ENCODE data around the gene ERGIC1.

The ERGIC1 gene

DNA sequence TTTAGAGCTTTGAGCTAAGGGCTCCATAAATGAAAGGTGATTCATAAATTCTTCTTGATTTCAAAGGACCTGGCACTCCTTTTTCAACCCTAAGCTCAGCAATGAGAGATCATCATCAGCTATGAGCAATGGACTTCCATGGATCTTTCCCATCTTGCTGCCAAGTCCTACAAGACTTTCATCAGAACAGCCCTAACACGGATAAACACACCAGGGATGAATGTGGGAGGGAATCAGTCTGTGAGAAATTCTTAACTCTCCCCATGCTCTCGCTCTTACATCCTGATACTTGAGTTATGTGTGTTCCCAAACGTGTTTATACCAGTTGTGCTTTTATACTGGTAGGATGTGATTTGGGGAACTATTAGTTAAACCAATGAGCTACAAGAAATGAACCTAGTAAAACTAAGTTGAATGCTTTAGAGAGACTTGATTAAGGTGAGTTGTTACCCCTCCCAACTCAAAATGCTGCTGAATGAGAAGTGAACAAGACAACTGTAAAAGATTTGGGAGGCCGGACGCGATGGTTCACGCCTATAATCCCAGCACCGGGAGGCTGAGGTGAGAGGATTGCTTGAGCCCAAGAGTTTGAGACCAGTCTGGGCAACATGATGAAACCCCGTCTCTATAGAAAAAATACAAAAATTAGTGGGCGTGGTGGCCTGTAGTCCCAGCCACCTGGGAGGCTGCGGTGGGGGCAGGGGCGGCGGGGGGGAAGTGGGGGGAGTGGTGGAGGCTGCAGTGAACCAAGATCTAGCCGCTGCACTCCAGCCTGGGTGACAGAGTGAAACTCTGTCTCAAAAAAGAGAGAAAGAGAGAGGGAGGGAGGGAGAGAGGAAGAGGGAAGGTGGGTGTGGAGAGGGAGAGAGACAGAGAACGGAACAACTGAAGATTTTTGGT, 120.0 kb downstream of the ERGIC1 start:
- DNase-seq (no peak), ATAC-seq (replicated peaks) (no peak)
- Mint-ChIP-seq H3K4me1 (ENCODE audit: low read depth in 2 of 2) (peaks cover 8 to 9% of the 10 kb centered on the region in 2 donors), H3K27me3 (no peaks in the 10 kb centered on the region), H3K36me3 (ENCODE audit: insufficient read depth) (peaks cover 21% of the 10 kb centered on the region), H3K4me3 (no peak overlapping the region), H3K9me3 (no peaks in the 10 kb centered on the region), H3K27ac (peak overlapping the region in 1 of 2 donors; percentile 76)

DNA sequence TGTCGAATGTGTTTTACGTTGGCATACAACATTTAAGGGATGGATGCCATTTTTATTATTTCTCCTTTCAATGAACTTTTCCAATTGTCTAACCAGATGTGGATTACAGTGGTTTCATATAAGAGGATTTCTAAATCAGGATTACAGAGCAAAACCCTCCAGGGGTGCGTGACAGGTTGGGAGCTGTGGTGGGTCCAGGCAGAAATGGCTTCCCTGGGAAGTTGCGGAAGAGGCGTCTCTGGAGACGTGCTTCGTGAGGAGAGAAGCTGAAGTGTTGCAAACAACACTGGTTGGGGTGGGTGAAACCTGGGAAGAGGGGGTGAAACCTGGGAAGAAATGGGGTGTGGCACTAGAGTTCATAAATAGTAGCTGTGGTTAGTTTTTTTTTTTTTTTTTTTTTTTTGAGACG, 120.7 kb downstream of the ERGIC1 start:
- Mint-ChIP-seq H3K4me1 (ENCODE audit: low read depth in 2 of 2) (peaks cover 13 to 15% of the 10 kb centered on the region in 2 donors), H3K4me3 (no peak overlapping the region), H3K9me3 (no peaks in the 10 kb centered on the region), H3K36me3 (ENCODE audit: insufficient read depth) (peaks cover 28% of the 10 kb centered on the region), H3K27ac (peak overlapping the region in 1 of 2 donors; percentile 76), H3K27me3 (no peaks in the 10 kb centered on the region)
- DNase-seq, result no peak
- no peak for ATAC-seq (replicated peaks)

DNA sequence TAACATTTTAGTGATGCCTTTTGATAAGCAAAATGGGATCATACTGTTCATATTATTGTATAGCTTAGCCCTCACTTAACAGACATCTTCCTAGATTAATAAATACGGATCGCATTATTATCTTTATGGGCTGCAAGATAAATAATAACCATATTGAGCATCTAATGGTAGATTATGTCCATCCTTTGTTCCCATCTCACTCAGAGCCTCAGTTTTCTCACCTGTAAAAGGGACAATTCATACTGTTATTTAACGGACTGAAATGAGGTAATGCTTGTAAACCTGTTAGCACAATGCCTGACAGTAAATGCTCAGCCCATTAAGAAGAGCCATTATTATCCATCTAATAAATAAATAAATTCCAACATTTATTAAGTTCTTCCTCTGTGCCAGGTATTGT, 122.2 kb downstream of the ERGIC1 start:
- DNase-seq (no peak), ATAC-seq (replicated peaks) (no peak)
- H3K4me1 Mint-ChIP-seq (ENCODE audit: low read depth in 2 of 2), result peaks cover 20 to 21% of the 10 kb centered on the region in 2 donors
- peaks cover 27% of the 10 kb centered on the region for H3K36me3 Mint-ChIP-seq (ENCODE audit: insufficient read depth)
- H3K4me3 Mint-ChIP-seq, result no peak overlapping the region
- no peaks in the 10 kb centered on the region for H3K9me3 Mint-ChIP-seq
- H3K27me3 Mint-ChIP-seq, result no peaks in the 10 kb centered on the region
- H3K27ac Mint-ChIP-seq, result no peak overlapping the region

DNA sequence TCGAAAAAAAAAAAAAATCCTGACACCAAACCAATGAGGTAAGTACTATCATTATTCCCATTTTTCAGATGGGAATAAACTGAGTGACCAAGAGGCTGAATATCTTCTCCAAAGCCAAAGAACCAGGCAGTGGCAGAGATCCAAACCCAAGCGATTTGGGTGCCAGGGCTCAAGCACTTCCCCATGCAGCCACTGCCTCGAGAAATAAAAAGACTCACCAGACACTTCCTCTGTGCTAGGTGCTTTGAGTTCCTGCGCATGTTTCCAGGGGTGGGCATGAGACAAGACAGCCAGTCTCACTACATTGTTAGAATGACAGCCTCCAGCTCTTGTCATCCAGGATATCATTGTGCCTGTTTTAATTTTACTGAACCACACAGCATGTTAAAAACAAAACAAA, 122.9 kb downstream of the ERGIC1 start:
- Mint-ChIP-seq H3K4me3 (peak overlapping the region in 1 of 2 donors; percentile 40), H3K4me1 (ENCODE audit: low read depth in 2 of 2) (peaks cover 21 to 24% of the 10 kb centered on the region in 2 donors), H3K27me3 (no peaks in the 10 kb centered on the region), H3K27ac (no peak overlapping the region), H3K9me3 (no peaks in the 10 kb centered on the region), H3K36me3 (ENCODE audit: insufficient read depth) (peaks cover 22% of the 10 kb centered on the region)
- DNase-seq (no peak), ATAC-seq (replicated peaks) (no peak)

DNA sequence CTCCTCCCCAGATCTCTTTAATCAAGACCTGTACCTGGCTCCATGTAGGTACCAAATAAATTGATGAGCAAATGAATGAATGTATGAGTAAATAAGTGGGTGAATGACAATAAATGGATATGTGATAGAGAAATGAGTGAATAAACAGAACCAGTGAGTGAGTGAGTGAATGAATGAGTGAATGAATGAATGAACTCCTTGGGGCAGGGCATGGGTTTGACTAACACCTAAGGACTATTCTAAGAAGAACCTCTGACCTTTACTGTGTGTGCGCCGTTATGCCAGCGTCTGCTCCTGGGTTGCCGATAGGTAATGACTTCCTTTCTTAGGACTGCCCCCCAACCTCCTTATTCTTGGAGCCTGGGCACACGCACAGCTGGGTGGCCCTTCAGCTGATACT, 123.4 kb downstream of the ERGIC1 start:
- H3K9me3 Mint-ChIP-seq, result no peaks in the 10 kb centered on the region
- DNase-seq, result no peak
- H3K4me3 Mint-ChIP-seq, result peak overlapping the region; percentile 40 to 92
- H3K4me1 Mint-ChIP-seq (ENCODE audit: low read depth in 2 of 2), result peaks cover 21 to 24% of the 10 kb centered on the region in 2 donors
- H3K36me3 Mint-ChIP-seq (ENCODE audit: insufficient read depth), result peaks cover 27% of the 10 kb centered on the region
- no peaks in the 10 kb centered on the region for H3K27me3 Mint-ChIP-seq
- no peak overlapping the region for H3K27ac Mint-ChIP-seq
- ATAC-seq (replicated peaks), result no peak

DNA sequence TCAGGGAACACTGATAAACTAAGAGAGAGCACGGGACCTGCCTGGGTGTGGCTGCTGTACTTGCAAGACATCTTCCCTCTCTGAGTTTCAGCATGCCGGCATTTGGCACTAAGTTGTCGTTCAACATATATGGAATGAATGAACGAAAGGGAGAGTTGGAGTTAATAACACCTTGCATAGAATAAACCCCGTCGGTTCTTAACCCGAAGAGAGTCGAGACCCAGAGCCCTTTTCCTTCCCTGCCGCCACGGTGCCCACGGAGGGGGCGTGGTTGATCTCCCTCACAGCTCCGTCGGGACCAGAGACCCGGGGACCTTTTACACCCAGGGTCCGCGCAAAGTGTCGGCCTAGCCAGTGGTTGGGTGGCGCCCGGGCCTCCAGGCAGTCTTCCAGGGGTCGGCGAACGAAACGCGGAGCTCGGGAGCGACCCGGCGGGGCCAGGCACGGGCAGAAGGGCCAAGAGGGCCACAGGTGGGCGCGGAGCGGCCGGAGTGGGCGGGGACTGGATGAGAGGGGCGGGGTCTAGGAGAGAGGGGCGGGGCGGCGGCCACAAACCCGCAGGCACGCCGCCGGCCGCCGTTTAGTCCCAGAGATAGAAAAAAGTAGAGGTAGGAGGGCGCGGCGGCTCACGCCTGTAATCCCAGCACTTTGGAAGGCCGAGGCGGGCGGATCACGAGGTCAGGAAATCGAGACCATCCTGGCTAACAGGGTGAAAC, 124.4 kb downstream of the ERGIC1 start:
- peaks cover 27% of the 10 kb centered on the region for H3K36me3 Mint-ChIP-seq (ENCODE audit: insufficient read depth)
- peak overlapping the region; percentile 97 for H3K27ac Mint-ChIP-seq
- ATAC-seq (replicated peaks) (peak; percentile 67), DNase-seq (peak; percentile 41 to 48 (median 42))
- H3K27me3 Mint-ChIP-seq, result no peaks in the 10 kb centered on the region
- peak overlapping the region; percentile 92 to 95 for H3K4me3 Mint-ChIP-seq
- peaks cover 21 to 24% of the 10 kb centered on the region in 2 donors for H3K4me1 Mint-ChIP-seq (ENCODE audit: low read depth in 2 of 2)
- H3K9me3 Mint-ChIP-seq, result no peaks in the 10 kb centered on the region

DNA sequence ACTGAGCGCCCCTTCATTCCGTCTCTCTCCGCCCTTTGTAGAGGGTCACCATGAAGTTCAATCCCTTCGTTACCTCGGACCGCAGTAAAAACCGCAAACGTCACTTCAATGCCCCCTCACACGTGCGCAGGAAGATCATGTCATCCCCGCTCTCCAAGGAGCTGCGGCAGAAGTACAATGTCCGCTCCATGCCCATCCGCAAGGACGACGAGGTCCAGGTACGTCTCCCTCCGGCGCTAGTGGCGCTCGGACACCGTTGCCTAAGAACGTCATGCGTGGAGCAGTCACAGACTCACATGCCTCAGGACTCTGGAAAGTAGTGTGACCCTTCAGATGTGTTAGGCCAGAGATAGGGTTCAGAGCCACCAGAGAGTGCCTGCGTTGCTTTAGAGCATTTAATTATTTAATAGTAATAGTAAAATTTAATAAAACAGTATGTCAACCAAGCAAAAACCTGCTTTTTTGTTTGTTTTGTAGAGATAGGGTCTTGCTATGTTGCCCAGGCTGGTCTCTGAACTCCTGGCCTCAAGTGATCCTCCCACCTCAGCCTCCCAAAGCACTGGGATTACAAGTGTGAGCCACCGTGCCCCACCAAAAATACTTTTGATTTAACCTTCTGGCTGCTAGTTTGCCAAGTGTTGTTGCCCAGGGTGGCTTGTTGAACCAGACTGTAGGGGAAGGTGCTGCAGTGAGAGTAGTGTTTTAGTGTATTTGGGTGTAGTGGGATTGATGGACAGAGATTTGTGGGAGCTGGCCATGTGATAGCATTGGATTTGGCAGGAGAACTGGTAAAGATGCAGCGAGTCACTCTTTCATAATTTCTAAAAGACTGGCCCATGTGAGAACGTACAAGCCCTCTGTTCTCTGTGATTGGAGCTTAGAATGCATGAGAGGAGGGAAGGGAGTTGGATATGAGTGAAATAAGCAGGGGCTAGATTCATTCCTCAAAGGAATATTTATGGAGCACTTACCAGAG, 126.1 kb downstream of the ERGIC1 start:
- no peaks in the 10 kb centered on the region for H3K9me3 Mint-ChIP-seq
- ATAC-seq (replicated peaks), result no peak
- H3K4me3 Mint-ChIP-seq, result peak overlapping the region; percentile 92 to 95
- peaks cover 19 to 24% of the 10 kb centered on the region in 2 donors for H3K4me1 Mint-ChIP-seq (ENCODE audit: low read depth in 2 of 2)
- H3K27me3 Mint-ChIP-seq, result no peaks in the 10 kb centered on the region
- H3K36me3 Mint-ChIP-seq (ENCODE audit: insufficient read depth), result peaks cover 29% of the 10 kb centered on the region
- H3K27ac Mint-ChIP-seq, result peak overlapping the region; percentile 97
- DNase-seq, result peak in 1 of 3 experiments; percentile 7

DNA sequence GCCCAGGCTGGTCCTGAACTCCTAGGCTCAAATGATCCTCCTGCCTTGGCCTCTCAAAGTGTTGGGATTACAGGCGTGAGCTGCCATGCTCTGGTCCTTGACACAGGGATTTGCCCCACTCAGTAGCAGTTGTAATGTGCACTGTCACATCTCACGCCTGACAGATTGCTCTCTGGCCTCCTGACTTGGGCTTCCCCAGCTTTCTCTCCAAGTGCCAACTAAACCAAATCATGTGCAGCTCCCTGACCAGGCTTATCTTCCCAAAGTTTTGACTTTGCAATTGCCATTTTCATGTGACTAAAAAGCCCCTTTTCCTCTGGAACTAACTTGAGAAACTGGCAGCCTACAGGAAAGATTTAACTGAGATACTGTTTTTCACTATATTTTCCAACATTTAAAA, 135.9 kb downstream of the ERGIC1 start:
- Mint-ChIP-seq H3K27me3 (no peaks in the 10 kb centered on the region), H3K27ac (no peak overlapping the region), H3K36me3 (ENCODE audit: insufficient read depth) (peaks cover 15% of the 10 kb centered on the region)

DNA sequence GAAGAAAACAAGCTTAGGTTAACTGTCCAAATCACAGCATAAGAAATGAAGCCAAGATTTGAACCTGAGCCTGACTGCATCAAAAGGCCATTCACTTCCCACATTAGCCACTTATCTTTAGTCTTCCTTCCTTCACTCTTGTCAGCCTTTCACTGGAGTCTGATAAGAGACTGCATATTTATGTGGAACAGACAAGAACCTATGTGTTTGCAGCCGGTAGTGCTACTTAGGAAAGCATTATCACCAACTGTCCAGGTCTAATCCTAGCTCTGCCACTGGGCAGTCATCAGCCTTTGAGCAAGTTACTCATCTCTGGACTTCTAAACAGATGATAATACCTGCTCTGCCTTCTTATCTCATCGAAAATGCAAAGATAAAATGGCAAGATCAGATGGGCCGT, 137.4 kb downstream of the ERGIC1 start:
- Mint-ChIP-seq H3K9me3 (no peaks in the 10 kb centered on the region), H3K27ac (no peak overlapping the region), H3K4me1 (ENCODE audit: low read depth in 2 of 2) (no peaks in the 10 kb centered on the region), H3K36me3 (ENCODE audit: insufficient read depth) (peaks cover 15% of the 10 kb centered on the region), H3K27me3 (no peaks in the 10 kb centered on the region), H3K4me3 (no peak overlapping the region)
- ATAC-seq (replicated peaks) (no peak), DNase-seq (no peak)

More for the DNA sequence above, 135.9 kb downstream of the ERGIC1 start:
- Mint-ChIP-seq H3K9me3 (no peaks in the 10 kb centered on the region), H3K4me3 (no peak overlapping the region), H3K4me1 (ENCODE audit: low read depth in 2 of 2) (no peaks in the 10 kb centered on the region)
- ATAC-seq (replicated peaks), result no peak
- DNase-seq, result no peak

DNA sequence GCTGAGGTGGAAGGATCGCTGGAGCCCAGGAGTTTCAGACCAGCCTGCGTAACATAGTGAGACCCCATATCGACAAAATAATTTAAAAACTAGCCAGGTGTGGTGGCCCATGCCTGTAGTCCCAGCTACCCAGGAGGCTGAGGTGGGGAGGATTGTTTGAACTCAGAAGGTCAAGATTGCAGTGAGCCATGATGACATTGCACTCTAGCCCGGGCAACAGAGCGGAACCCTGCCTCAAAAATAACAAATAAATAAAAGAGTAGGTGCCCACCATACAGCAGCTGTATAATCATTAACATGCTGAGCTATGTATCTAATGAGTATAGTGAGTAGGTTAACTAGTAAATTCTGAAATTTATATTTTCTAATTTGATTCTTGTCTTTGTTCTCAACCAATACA, 138.5 kb downstream of the ERGIC1 start:
- Mint-ChIP-seq H3K27ac (no peak overlapping the region), H3K27me3 (no peaks in the 10 kb centered on the region), H3K36me3 (ENCODE audit: insufficient read depth) (peaks cover 15% of the 10 kb centered on the region), H3K4me1 (ENCODE audit: low read depth in 2 of 2) (no peaks in the 10 kb centered on the region), H3K4me3 (no peak overlapping the region), H3K9me3 (no peaks in the 10 kb centered on the region)
- ATAC-seq (replicated peaks) (no peak), DNase-seq (no peak)

DNA sequence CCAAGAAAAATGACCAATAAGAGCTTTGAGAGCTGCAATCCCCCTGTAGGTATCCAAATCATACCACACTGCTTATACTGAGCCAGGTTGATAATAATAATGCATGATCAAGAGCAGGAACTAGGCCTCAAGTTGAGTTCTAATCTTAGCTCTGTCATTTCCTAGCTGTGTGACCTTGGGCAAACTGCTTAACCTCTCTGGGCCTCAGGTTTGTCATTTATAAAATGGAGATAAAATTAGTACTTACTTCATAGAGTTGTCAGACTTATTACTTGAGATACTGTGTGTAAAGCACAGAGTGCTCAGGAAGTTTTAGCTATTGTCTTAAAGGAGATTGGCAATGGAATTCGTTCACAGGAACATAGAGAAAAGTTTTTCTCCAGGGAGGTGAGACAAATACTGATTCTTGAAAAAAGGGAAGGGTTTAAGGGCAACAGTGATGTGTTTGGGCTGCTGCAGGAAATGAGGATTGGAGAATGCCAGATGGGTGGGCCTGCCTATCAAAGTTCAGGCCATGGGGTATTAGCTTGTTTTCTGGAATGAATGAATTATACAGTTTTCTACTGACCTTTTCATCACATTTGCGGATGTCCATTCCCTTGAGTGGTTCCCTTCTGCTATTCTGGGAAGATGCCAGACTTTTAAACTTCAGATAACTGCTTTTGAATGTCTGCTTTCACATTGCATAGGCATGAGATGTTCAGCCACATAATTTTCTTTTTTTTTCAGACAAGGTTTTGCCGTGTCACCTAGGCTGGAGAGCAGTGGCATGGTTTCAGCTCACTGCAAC, 139.3 kb downstream of the ERGIC1 start:
- H3K9me3 Mint-ChIP-seq, result no peaks in the 10 kb centered on the region
- H3K27ac Mint-ChIP-seq, result no peak overlapping the region
- H3K4me1 Mint-ChIP-seq (ENCODE audit: low read depth in 2 of 2), result peaks cover 0 to under 1% of the 10 kb centered on the region in 2 donors
- ATAC-seq (replicated peaks) (no peak), DNase-seq (no peak)
- no peaks in the 10 kb centered on the region for H3K27me3 Mint-ChIP-seq
- H3K4me3 Mint-ChIP-seq, result no peak overlapping the region
- peaks cover 12% of the 10 kb centered on the region for H3K36me3 Mint-ChIP-seq (ENCODE audit: insufficient read depth)

DNA sequence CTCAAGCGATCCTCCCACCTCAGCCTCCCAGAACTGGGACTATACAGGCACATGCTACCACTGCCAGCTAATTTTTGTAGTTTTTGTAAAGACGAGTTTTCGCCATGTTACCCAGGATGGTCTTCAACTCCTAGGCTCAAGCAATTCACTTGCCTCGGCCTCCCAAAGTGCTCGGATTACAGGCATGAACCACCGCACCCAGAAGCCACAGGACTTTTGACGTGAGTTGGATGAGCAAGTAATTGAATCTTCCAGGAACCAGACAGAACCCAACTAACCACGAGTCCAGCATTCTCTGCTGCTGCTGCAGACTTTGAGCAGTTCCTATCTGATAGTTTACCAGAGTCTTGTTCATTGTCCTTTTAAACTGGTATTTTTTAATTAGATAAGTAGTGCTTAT, 139.9 kb downstream of the ERGIC1 start:
- no peak for ATAC-seq (replicated peaks)
- Mint-ChIP-seq H3K27me3 (no peaks in the 10 kb centered on the region), H3K4me1 (ENCODE audit: low read depth in 2 of 2) (peaks cover 0 to 4% of the 10 kb centered on the region in 2 donors), H3K27ac (no peak overlapping the region), H3K36me3 (ENCODE audit: insufficient read depth) (peaks cover 7% of the 10 kb centered on the region), H3K4me3 (no peak overlapping the region), H3K9me3 (no peaks in the 10 kb centered on the region)
- no peak for DNase-seq
